Stomach (tissue), 9 donors: ENCODE measurements around the gene CPA5. TPM values are rescaled to one million over a fixed set of nuclear protein-coding genes. Genes with fewer than 3 reads are reported as not detected.

Experiments used
- DNase-seq, 2 donors: peaks; one replicate each; pipeline versions ENCODE4 v3.0.0 to v3.0.0-alpha.2; 2013 to 2019
- H3K27ac ChIP-seq, 5 donors: fragments of 200-600 bp in 4 of 5; sonication (generic) in 4 of 5; one replicate each; pipeline ENCODE4 v1.5.1; 2013 to 2019; ENCODE audit warnings: mild to moderate bottlenecking in 1 of 5, moderate library complexity in 1 of 5
- H3K27me3 ChIP-seq, 3 donors: fragments of 200-600 bp; sonication (generic); one replicate each; pipeline ENCODE4 v1.5.1; 2017 to 2019; ENCODE audit warnings: mixed run types in 1 of 3
- H3K36me3 ChIP-seq, 4 donors: fragments of 200-600 bp; sonication (generic); 1 replicate in 3 of 4; 2 replicates in 1 of 4; pipeline ENCODE4 v1.5.1; 2016 to 2019
- H3K4me1 ChIP-seq, 4 donors: fragments of 200-600 bp; sonication (generic); one replicate each; pipeline ENCODE4 v1.5.1; 2016 to 2019
- H3K4me3 ChIP-seq, 4 donors: fragments of 200-600 bp; sonication (generic) in 3 of 4; one replicate each; pipeline ENCODE4 v1.5.1; 2016 to 2019; ENCODE audit warnings: mild to moderate bottlenecking in 1 of 4
- H3K9me3 ChIP-seq, 4 donors: fragments of 200-600 bp; sonication (generic); one replicate each; pipeline ENCODE4 v1.5.1; 2016 to 2019
- CTCF ChIP-seq, 7 experiments: fragments of 450-650 bp in 4 of 7; fragments of 200-600 bp in 3 of 7; sonication (generic) in 3 of 7; IDR thresholded peaks; one replicate each; pipeline ENCODE4 v1.5.1; 2016 to 2019; ENCODE audit warnings: antibody characterized with exemption in 7 of 7, control low read depth in 2 of 7, mild to moderate bottlenecking in 1 of 7
- EP300 ChIP-seq: sonication (generic); formaldehyde crosslinking; IDR thresholded peaks from one replicate; pipeline ENCODE4 v1.6.1; 2017; ENCODE audit warnings: antibody characterized with exemption
- POLR2A ChIP-seq, 4 donors: fragments of 450-650 bp; IDR thresholded peaks; one replicate each; pipeline ENCODE4 v1.6.1; 2016; ENCODE audit warnings: antibody characterized with exemption in 4 of 4, control low read depth in 2 of 4, mild to moderate bottlenecking in 1 of 4, moderate library complexity in 1 of 4
- POLR2AphosphoS5 ChIP-seq, 3 donors: sonication (generic); formaldehyde crosslinking; IDR thresholded peaks; one replicate each; pipeline ENCODE4 v1.6.1; 2016; ENCODE audit warnings: antibody characterized with exemption in 3 of 3
- WGBS, 5 donors: extraction: QIAGEN DNeasy Blood & Tissue Kit in 3 of 5; methylation state at CpG; one replicate each; pipeline versions ENCODE4 v1.1.5 to v1.1.7; 2013 to 2018; 5-methylcytosine and 5-hydroxymethylcytosine counted together
- intact Hi-C: fragments of 100-400 bp; cut with DNase I; formaldehyde crosslinking; loops from one replicate; pipeline ENCODE4 v1.15.1; 2023; ENCODE audit warnings: low total_unique reads
- polyA plus RNA-seq, 3 donors: library from polyadenylated mRNA; stranded (reverse); fragments of 200-250 nt; gene quantifications; one replicate each; pipeline ENCODE4 v1.2.3, GENCODE V29; 2013
- total RNA-seq, 5 donors: library from RNA; depleted of rRNA; stranded (reverse); fragments of >200 nt; gene quantifications; one replicate each; pipeline versions ENCODE4 v1.1.0 to v1.2.3, GENCODE V29; 2014 to 2016
- donor health status: healthy with polysubstance abuse.
- donor health status: Bipolar disorder and iron deficiency.
- donor health status: healthy.

Gene CPA5
- total and polyA plus RNA-seq, 8 donors: 0.48 TPM; not detected in 7

- no peak overlapping the region for H3K4me3 ChIP-seq
- H3K27ac ChIP-seq: no peak overlapping the region
- WGBS, 5 donors: 72 to 85% (median 81%) methylated on average over 2 of the region's 2 CpGs
- intact Hi-C loops: no loop called here
- H3K9me3 ChIP-seq: no peaks in the 10 kb centered on the region
- no peak for DNase-seq
- no peaks in the 10 kb centered on the region for H3K27me3 ChIP-seq
- no peaks in the 10 kb centered on the region for H3K36me3 ChIP-seq
- TF ChIP-seq POLR2A (IDR thresholded peaks at IDR 0.05): no peak
- no peak for TF ChIP-seq EP300
- no peak for TF ChIP-seq CTCF (IDR thresholded peaks at IDR 0.05)
- no peak for TF ChIP-seq POLR2AphosphoS5 (IDR thresholded peaks at IDR 0.05)
- no peaks in the 10 kb centered on the region for H3K4me1 ChIP-seq
These were observed 10.8 kb upstream of the CPA5 start for GRCh38 chr7:130333832-130334231.

- TF ChIP-seq CTCF (IDR thresholded peaks at IDR 0.05) (no peak), POLR2A (IDR thresholded peaks at IDR 0.05) (no peak), EP300 (no peak), POLR2AphosphoS5 (IDR thresholded peaks at IDR 0.05) (no peak)
- peak in 1 of 2 donors; percentile 69 for DNase-seq
- 54 to 82% (median 66%) methylated on average over 6 of the region's 6 CpGs for WGBS, 5 donors
These were observed 10.3 kb upstream of the CPA5 start for GRCh38 chr7:130334274-130334673.

GRCh38 chr7:130337410-130337971 is 7.1 kb upstream of the CPA5 start:
- Histone ChIP-seq H3K4me3 (no peak overlapping the region), H3K36me3 (no peaks in the 10 kb centered on the region), H3K4me1 (no peaks in the 10 kb centered on the region), H3K27ac (no peak overlapping the region), H3K27me3 (no peaks in the 10 kb centered on the region), H3K9me3 (no peaks in the 10 kb centered on the region)
- no peak for TF ChIP-seq POLR2A (IDR thresholded peaks at IDR 0.05)
- no peak for TF ChIP-seq POLR2AphosphoS5 (IDR thresholded peaks at IDR 0.05)
- no peak for TF ChIP-seq CTCF (IDR thresholded peaks at IDR 0.05)
- TF ChIP-seq EP300: no peak
- DNase-seq: no peak
- intact Hi-C loops: no loop called here
- 78 to 87% (median 81%) methylated on average over 4 to 6 of the region's 6 CpGs for WGBS, 5 donors

More at GRCh38 chr7:130334274-130334673, 10.3 kb upstream of the CPA5 start:
- Histone ChIP-seq H3K9me3 (no peaks in the 10 kb centered on the region), H3K27me3 (no peaks in the 10 kb centered on the region), H3K4me1 (no peaks in the 10 kb centered on the region), H3K36me3 (no peaks in the 10 kb centered on the region), H3K4me3 (no peak overlapping the region), H3K27ac (no peak overlapping the region)
- intact Hi-C loops: no loop called here

- no peaks in the 10 kb centered on the region for H3K27me3 ChIP-seq
- intact Hi-C loops: no loop called here
- TF ChIP-seq CTCF (IDR thresholded peaks at IDR 0.05) (no peak), POLR2A (IDR thresholded peaks at IDR 0.05) (no peak), EP300 (no peak), POLR2AphosphoS5 (IDR thresholded peaks at IDR 0.05) (no peak)
- no peaks in the 10 kb centered on the region for H3K9me3 ChIP-seq
- no peak overlapping the region for H3K4me3 ChIP-seq
- no peak overlapping the region for H3K27ac ChIP-seq
- no peaks in the 10 kb centered on the region for H3K4me1 ChIP-seq
- H3K36me3 ChIP-seq: no peaks in the 10 kb centered on the region
- no peak for DNase-seq
- WGBS, 5 donors: 88 to 93% (median 90%) methylated on average over 3 of the region's 3 CpGs
These were observed 6.4 kb upstream of the CPA5 start for GRCh38 chr7:130338233-130338632.
